Kidney (tissue), 14 donors: Measurements from ENCODE around the gene HLF. TPM values are rescaled to one million over a fixed set of nuclear protein-coding genes. Genes with fewer than 3 reads are reported as not detected.
A peak's percentile ranks its signal among the peaks of the same experiment; 100 is the strongest.

Experiments
- DNase-seq, 5 donors: peaks; one replicate each; pipeline ENCODE4 v3.0.0-alpha.2; 2013 to 2020
- FAIRE-seq: peaks from 2 replicates; lab custom pipeline; 2012; peaks lifted over from hg19 to GRCh38; lab: Jason Lieb, UNC
- H3K27ac ChIP-seq, 2 donors: one replicate each; pipeline ENCODE4 v1.7.0; 2013; ENCODE audit warnings: low read depth in 2 of 2, low read length in 2 of 2, inconsistent platforms in 1 of 2
- H3K27me3 ChIP-seq: one replicate; pipeline ENCODE4 v1.7.1; 2013; ENCODE audit warnings: low read length, inconsistent platforms; ENCODE audit not compliant: control insufficient read depth, insufficient read depth
- H3K36me3 ChIP-seq, 3 donors: one replicate each; pipeline versions ENCODE4 v1.7.0 to v1.7.1; 2013; ENCODE audit warnings: low read length in 3 of 3, control low read depth in 1 of 3, inconsistent platforms in 1 of 3; ENCODE audit not compliant: insufficient read depth in 3 of 3, control insufficient read depth in 2 of 3
- H3K4me1 ChIP-seq, 3 donors: one replicate each; pipeline versions ENCODE4 v1.7.0 to v1.7.1; 2013; ENCODE audit warnings: low read length in 3 of 3, inconsistent platforms in 1 of 3, low read depth in 1 of 3; ENCODE audit not compliant: control insufficient read depth in 2 of 3, insufficient read depth in 2 of 3
- H3K4me3 ChIP-seq, 3 donors: one replicate each; pipeline versions ENCODE4 v1.7.0 to v1.8.1; 2013; ENCODE audit warnings: low read length in 3 of 3, control low read depth in 1 of 3, inconsistent platforms in 1 of 3
- H3K9ac ChIP-seq, 3 donors: one replicate each; pipeline versions ENCODE4 v1.7.0 to v1.7.1; 2013; ENCODE audit warnings: low read length in 3 of 3, control low read depth in 1 of 3, inconsistent platforms in 1 of 3
- H3K9me3 ChIP-seq, 3 donors: one replicate each; pipeline versions ENCODE4 v1.7.0 to v1.7.1; 2013; ENCODE audit warnings: low read length in 3 of 3, control low read depth in 1 of 3, inconsistent platforms in 1 of 3; ENCODE audit not compliant: control insufficient read depth in 2 of 3, insufficient read depth in 1 of 3
- intact Hi-C: fragments of 100-400 bp; cut with DNase I; formaldehyde crosslinking; loops from one replicate; pipeline ENCODE4 v1.11.1; 2022
- polyA plus RNA-seq: library from polyadenylated mRNA; stranded (reverse); fragments of 350-450 nt; fragmentation: Illumina TruSeq; extraction: RNeasy Lipid Tissue Mini Kit (QIAGEN cat#74804); gene quantifications from one replicate; pipeline ENCODE4 v1.2.3, GENCODE V29; 2014; ENCODE audit warnings: low read depth, low replicate concordance; ENCODE audit not compliant: insufficient read depth
- total RNA-seq: library from RNA; stranded (reverse); fragmentation: NEBNext Ultra II Directional; extraction: Animal tissue kit (Norgen Biotek cat#: 25700); gene quantifications from one replicate; pipeline ENCODE4 v1.2.1, GENCODE V29; 2021
- TF ChIP-seq, protein P1 (sequence below): IDR thresholded peaks from 3 replicates; pipeline ENCODE4 v1.5.1; 2012; ENCODE audit warnings: mild to moderate bottlenecking, moderate library complexity, borderline replicate concordance; ENCODE audit not compliant: insufficient read depth; ENCODE audit errors: extremely low read depth
- donor health status: control.
- donor health status: control.
- donor health status: control.
- donor health status: control.
- donor health status: control.
- donor health status: DM: yes; HTN: yes; CAD: no.
- donor health status: Normal renal cell carcinoma (clear cell type).

Gene HLF
- total and polyA plus RNA-seq, 2 donors from 2014 or later: 9.1 to 38.4 TPM

DNA sequence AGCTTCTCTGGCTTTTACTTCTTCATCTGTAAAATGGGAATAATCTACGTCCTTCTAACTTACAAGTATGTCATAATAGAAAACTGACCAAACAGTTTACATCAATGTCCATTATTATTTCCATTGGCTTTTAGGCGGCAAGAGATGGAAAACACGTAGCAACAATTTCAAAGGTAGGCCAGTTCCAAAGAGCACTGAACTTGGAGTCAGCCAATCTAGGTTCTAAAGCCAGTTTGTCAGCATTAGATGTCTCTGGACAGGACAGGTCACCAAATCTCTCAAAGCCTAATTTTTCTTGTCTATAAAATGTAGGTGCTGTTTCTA, 17.6 kb downstream of the HLF start:
- TF ChIP-seq, protein P1, sequence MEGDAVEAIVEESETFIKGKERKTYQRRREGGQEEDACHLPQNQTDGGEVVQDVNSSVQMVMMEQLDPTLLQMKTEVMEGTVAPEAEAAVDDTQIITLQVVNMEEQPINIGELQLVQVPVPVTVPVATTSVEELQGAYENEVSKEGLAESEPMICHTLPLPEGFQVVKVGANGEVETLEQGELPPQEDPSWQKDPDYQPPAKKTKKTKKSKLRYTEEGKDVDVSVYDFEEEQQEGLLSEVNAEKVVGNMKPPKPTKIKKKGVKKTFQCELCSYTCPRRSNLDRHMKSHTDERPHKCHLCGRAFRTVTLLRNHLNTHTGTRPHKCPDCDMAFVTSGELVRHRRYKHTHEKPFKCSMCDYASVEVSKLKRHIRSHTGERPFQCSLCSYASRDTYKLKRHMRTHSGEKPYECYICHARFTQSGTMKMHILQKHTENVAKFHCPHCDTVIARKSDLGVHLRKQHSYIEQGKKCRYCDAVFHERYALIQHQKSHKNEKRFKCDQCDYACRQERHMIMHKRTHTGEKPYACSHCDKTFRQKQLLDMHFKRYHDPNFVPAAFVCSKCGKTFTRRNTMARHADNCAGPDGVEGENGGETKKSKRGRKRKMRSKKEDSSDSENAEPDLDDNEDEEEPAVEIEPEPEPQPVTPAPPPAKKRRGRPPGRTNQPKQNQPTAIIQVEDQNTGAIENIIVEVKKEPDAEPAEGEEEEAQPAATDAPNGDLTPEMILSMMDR: no peak
- Histone ChIP-seq H3K4me1 (peaks cover 3 to 55% (median 45%) of the 10 kb centered on the region in 3 donors), H3K36me3 (peaks cover 0 to 3% (median 3%) of the 10 kb centered on the region in 3 donors), H3K27ac (peak overlapping the region; percentile 8 to 63), H3K27me3 (no peaks in the 10 kb centered on the region), H3K9ac (no peak overlapping the region), H3K4me3 (no peak overlapping the region), H3K9me3 (no peaks in the 10 kb centered on the region)
- intact Hi-C loops: no loop called here
- DNase-seq: no peak
- no peak for FAIRE-seq

GRCh38 chr17:55282741-55283140, 18.0 kb downstream of the HLF start:
- intact Hi-C loops: no loop called here
- Histone ChIP-seq H3K9me3 (no peaks in the 10 kb centered on the region), H3K9ac (no peak overlapping the region), H3K36me3 (peaks cover 0 to 3% (median 3%) of the 10 kb centered on the region in 3 donors), H3K27ac (peak overlapping the region in 1 of 2 donors; percentile 94), H3K4me3 (no peak overlapping the region), H3K27me3 (no peaks in the 10 kb centered on the region), H3K4me1 (peaks cover 3 to 58% (median 47%) of the 10 kb centered on the region in 3 donors)
- TF ChIP-seq, protein P1: no peak
- no peak for DNase-seq
- no peak for FAIRE-seq

GRCh38 chr17:55283256-55283965, 18.7 kb downstream of the HLF start:
- Histone ChIP-seq H3K36me3 (peaks cover 0 to 3% (median 3%) of the 10 kb centered on the region in 3 donors), H3K27ac (peak overlapping the region; percentile 92 to 94), H3K4me1 (peaks cover 3 to 53% (median 47%) of the 10 kb centered on the region in 3 donors), H3K4me3 (peak overlapping the region in 1 of 3 donors; percentile 23), H3K9me3 (no peaks in the 10 kb centered on the region), H3K9ac (peak overlapping the region in 1 of 3 donors; percentile 59), H3K27me3 (no peaks in the 10 kb centered on the region)
- TF ChIP-seq, protein P1: no peak
- FAIRE-seq: no peak
- DNase-seq: no peak
- intact Hi-C loops: no loop called here
